ENCODE measurements around the gene ZNF609.

Gene ZNF609

GRCh38 chr15:64547275-64547674 lies 86.9 kb downstream of the ZNF609 start:
- DNase-seq: no peak

GRCh38 chr15:64548235-64548634 lies 87.9 kb downstream of the ZNF609 start:
- DNase-seq: no peak

GRCh38 chr15:64549860-64550259 lies 89.5 kb downstream of the ZNF609 start:
- no peak for DNase-seq

- DNase-seq: no peak
Observed at GRCh38 chr15:64552281-64552948, 92.0 kb downstream of the ZNF609 start.

- no peak for DNase-seq
Observed at GRCh38 chr15:64558460-64559179, 98.2 kb downstream of the ZNF609 start.

- no peak for DNase-seq
Observed at GRCh38 chr15:64559243-64559642, 98.9 kb downstream of the ZNF609 start.

GRCh38 chr15:64560501-64560900 lies 100.1 kb downstream of the ZNF609 start:
- no peak for DNase-seq

GRCh38 chr15:64560998-64561397 lies 100.6 kb downstream of the ZNF609 start:
- peak; percentile 79 for DNase-seq

GRCh38 chr15:64562003-64562640 lies 101.7 kb downstream of the ZNF609 start:
- peak; percentile 53 for DNase-seq

GRCh38 chr15:64566102-64566501 lies 105.7 kb downstream of the ZNF609 start:
- DNase-seq: no peak

- peak; percentile 79 for DNase-seq
Observed at GRCh38 chr15:64566629-64567427, 106.5 kb downstream of the ZNF609 start.

GRCh38 chr15:64568765-64569164 lies 108.4 kb downstream of the ZNF609 start:
- no peak for DNase-seq

- DNase-seq: peak; percentile 52
Observed at GRCh38 chr15:64571857-64572291, 111.5 kb downstream of the ZNF609 start.

GRCh38 chr15:64572856-64573255 lies 112.5 kb downstream of the ZNF609 start:
- no peak for DNase-seq

GRCh38 chr15:64574301-64575017 lies 114.1 kb downstream of the ZNF609 start:
- no peak for DNase-seq

GRCh38 chr15:64580696-64581407 lies 120.5 kb downstream of the ZNF609 start:
- DNase-seq: no peak

- DNase-seq: no peak
Observed at GRCh38 chr15:64581408-64581761, 121.0 kb downstream of the ZNF609 start.

GRCh38 chr15:64582202-64582601 lies 121.8 kb downstream of the ZNF609 start:
- DNase-seq: no peak

- DNase-seq: no peak
Observed at GRCh38 chr15:64583519-64583918, 123.1 kb downstream of the ZNF609 start.

GRCh38 chr15:64583983-64584382 lies 123.6 kb downstream of the ZNF609 start:
- DNase-seq: peak; percentile 39

- DNase-seq: no peak
Observed at GRCh38 chr15:64586259-64586870, 126.0 kb downstream of the ZNF609 start.

Data from hematopoietic multipotent progenitor cell treated with erythropoietin and hydrocortisone succinate and interleukin-3 and kit ligand, for 8 days (in vitro differentiated cells).